ENCODE results near the gene TACC2.
"Not testable (repeated sequence)": the region's sequence is repeated elsewhere in the genome, so short reads cannot be mapped to it uniquely, and the experiment has no call there.

Gene TACC2

DNA sequence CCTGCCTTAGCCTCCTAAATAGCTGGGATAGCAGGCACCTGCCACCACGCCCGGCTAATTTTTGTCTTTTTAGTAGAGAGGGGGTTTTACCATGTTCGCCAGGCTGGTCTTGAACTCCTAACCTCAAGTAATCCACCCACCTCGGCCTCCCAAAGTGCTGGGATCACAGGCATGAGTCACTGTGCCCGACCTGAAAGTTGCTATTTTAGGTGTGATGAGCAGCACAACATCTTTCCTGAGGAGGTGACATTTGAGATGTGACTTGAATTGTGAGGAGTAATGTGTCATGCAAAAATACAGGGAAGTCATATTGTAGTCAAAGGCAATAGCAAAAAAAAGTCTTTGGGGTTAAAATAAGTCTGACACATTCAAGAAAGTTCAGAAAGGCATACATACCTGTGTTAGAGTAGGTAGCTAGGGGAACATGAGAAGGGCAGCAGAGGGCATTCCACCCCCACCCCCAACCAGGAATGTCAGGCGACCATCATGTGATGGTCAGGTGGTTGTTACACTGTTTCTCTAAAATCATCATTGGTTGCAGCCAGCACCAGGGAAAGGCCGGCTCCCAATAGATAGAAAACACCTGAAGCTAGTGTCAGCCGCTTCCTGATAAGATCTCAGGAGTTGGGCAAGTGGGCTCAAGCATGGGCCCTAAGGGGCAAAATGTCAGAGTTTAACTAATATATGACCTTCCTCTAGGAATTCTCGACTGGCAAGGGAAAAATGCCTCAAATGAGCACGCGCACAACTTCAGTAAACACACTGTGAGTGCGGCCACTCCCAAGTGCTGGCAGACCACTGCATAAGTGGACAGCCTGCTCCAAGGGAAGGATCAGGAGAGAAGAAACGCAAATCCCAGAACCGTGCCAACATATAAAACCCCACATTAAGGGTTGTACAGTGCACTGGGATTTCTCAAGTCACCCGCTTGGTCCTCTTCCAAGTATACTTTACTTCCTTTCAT, at the start of gene TACC2:
TACC2 (plus strand) TSS at position 803 of the 964 bp plus-strand sequence. CDS start 32,819 bp downstream, outside the sequence.
- no peak within 1 kb of the TSS for H2AFZ ChIP-seq (ENCODE audit: low read depth, low read length)
- H3K4me3 ChIP-seq (ENCODE audit: low read length) = no peak within 1 kb of the TSS
- H3K9me3 ChIP-seq (ENCODE audit: low read length) = peaks cover 7% of the 10 kb centered on the region
- no peaks in the 10 kb centered on the region for H3K27me3 ChIP-seq (ENCODE audit: insufficient read depth, low read length)
- H3K36me3 ChIP-seq (ENCODE audit: insufficient read depth, low read length) = no peaks in the 10 kb centered on the region
- no peaks in the 10 kb centered on the region for H3K4me1 ChIP-seq (ENCODE audit: insufficient read depth, low read length)

DNA sequence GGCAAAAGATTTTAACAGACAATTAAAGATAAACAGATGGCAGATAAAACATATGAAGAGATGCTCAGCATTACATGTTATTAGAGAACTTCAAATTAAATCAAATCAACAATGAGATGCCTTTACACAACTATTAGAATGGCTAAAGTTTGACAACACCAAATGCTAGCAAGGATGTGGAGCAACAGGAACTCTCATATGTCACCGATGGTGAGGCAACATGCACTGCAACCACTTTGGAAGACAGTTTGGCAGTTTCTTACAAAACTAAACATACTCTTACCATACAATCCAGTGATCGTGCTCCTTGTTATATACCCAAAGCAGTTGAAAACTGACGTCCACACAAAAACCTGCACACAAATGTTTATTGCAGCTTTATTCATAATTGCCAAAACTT, 47.4 kb upstream of the TACC2 start:
- Histone ChIP-seq H3K36me3 (ENCODE audit: insufficient read depth, low read length) (no peaks in the 10 kb centered on the region), H3K9me3 (ENCODE audit: low read length) (no peaks in the 10 kb centered on the region), H3K4me3 (ENCODE audit: low read length) (no peak overlapping the region), H2AFZ (ENCODE audit: low read depth, low read length) (no peak overlapping the region), H3K4me1 (ENCODE audit: insufficient read depth, low read length) (no peaks in the 10 kb centered on the region), H3K27me3 (ENCODE audit: insufficient read depth, low read length) (no peaks in the 10 kb centered on the region)

GRCh38 chr10:121942749-121943416, 46.1 kb upstream of the TACC2 start:
- Histone ChIP-seq H3K36me3 (ENCODE audit: insufficient read depth, low read length) (no peaks in the 10 kb centered on the region), H3K4me3 (ENCODE audit: low read length) (no peak overlapping the region), H3K27me3 (ENCODE audit: insufficient read depth, low read length) (no peaks in the 10 kb centered on the region), H3K4me1 (ENCODE audit: insufficient read depth, low read length) (no peaks in the 10 kb centered on the region), H2AFZ (ENCODE audit: low read depth, low read length) (no peak overlapping the region), H3K9me3 (ENCODE audit: low read length) (no peaks in the 10 kb centered on the region)

GRCh38 chr10:121947343-121948330, 41.3 kb upstream of the TACC2 start:
- Histone ChIP-seq H3K36me3 (ENCODE audit: insufficient read depth, low read length) (peaks cover 5% of the 10 kb centered on the region), H3K4me1 (ENCODE audit: insufficient read depth, low read length) (peaks cover 14% of the 10 kb centered on the region), H3K9me3 (ENCODE audit: low read length) (no peaks in the 10 kb centered on the region), H3K27me3 (ENCODE audit: insufficient read depth, low read length) (no peaks in the 10 kb centered on the region), H2AFZ (ENCODE audit: low read depth, low read length) (no peak overlapping the region), H3K4me3 (ENCODE audit: low read length) (no peak overlapping the region)

- H3K9me3 ChIP-seq (ENCODE audit: low read length) = no peaks in the 10 kb centered on the region
- H2AFZ ChIP-seq (ENCODE audit: low read depth, low read length) = no peak overlapping the region
- H3K27me3 ChIP-seq (ENCODE audit: insufficient read depth, low read length) = no peaks in the 10 kb centered on the region
- no peak overlapping the region for H3K4me3 ChIP-seq (ENCODE audit: low read length)
- peaks cover 5% of the 10 kb centered on the region for H3K36me3 ChIP-seq (ENCODE audit: insufficient read depth, low read length)
- H3K4me1 ChIP-seq (ENCODE audit: insufficient read depth, low read length) = peaks cover 14% of the 10 kb centered on the region
These were observed 39.9 kb upstream of the TACC2 start for GRCh38 chr10:121949049-121949448.

DNA sequence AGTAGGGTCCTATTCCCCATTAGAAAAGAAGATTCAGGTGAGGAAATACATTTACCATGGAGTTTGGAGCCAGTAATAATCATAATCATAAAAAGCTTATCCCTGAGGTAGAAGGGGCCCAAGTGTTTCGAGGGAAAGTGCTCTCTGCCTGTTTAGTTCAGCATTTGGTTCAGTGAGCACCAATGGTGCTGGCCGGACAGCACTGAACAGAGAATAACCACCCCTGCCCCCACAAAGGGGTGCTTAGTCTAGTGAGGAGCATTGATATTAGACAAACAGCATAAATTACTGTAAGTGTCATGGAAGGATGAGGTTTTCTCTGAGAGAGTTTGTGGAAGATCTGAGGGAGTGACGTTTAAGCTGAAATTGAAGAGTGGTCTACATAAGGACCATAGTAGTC, 39.5 kb upstream of the TACC2 start:
- Histone ChIP-seq H3K4me3 (ENCODE audit: low read length) (no peak overlapping the region), H3K4me1 (ENCODE audit: insufficient read depth, low read length) (peaks cover 14% of the 10 kb centered on the region), H3K36me3 (ENCODE audit: insufficient read depth, low read length) (peaks cover 5% of the 10 kb centered on the region), H3K27me3 (ENCODE audit: insufficient read depth, low read length) (no peaks in the 10 kb centered on the region), H3K9me3 (ENCODE audit: low read length) (no peaks in the 10 kb centered on the region), H2AFZ (ENCODE audit: low read depth, low read length) (no peak overlapping the region)

- no peaks in the 10 kb centered on the region for H3K9me3 ChIP-seq (ENCODE audit: low read length)
- no peaks in the 10 kb centered on the region for H3K27me3 ChIP-seq (ENCODE audit: insufficient read depth, low read length)
- H3K36me3 ChIP-seq (ENCODE audit: insufficient read depth, low read length) = peaks cover 21% of the 10 kb centered on the region
- H3K4me3 ChIP-seq (ENCODE audit: low read length) = no peak overlapping the region
- peaks cover 14% of the 10 kb centered on the region for H3K4me1 ChIP-seq (ENCODE audit: insufficient read depth, low read length)
- no peak overlapping the region for H2AFZ ChIP-seq (ENCODE audit: low read depth, low read length)
These were observed 36.7 kb upstream of the TACC2 start for GRCh38 chr10:121952226-121952625.

GRCh38 chr10:121956111-121957061, 32.6 kb upstream of the TACC2 start:
- Histone ChIP-seq H3K4me3 (ENCODE audit: low read length) (no peak overlapping the region), H3K36me3 (ENCODE audit: insufficient read depth, low read length) (peaks cover 40% of the 10 kb centered on the region), H3K4me1 (ENCODE audit: insufficient read depth, low read length) (no peaks in the 10 kb centered on the region), H3K27me3 (ENCODE audit: insufficient read depth, low read length) (no peaks in the 10 kb centered on the region), H3K9me3 (ENCODE audit: low read length) (no peaks in the 10 kb centered on the region), H2AFZ (ENCODE audit: low read depth, low read length) (no peak overlapping the region)

DNA sequence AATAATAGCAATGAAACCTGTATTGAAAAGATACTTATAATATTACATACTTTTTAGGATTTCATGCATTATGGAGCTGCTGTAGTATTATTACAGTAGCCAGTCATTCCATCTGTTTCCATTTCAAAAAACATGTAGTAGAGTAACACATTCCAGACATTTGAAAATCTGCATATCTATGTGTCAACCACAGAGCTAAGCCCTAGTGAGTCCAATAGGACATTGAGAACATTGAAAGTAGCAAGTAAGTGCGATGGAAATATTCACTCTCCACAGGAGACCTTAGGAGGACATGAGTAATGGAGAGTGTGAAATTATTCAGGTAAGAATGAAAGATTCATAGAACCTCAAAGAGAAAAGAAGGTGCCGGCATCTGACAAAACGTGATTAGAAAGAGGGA, 29.3 kb upstream of the TACC2 start:
- no peaks in the 10 kb centered on the region for H3K4me1 ChIP-seq (ENCODE audit: insufficient read depth, low read length)
- H2AFZ ChIP-seq (ENCODE audit: low read depth, low read length) = no peak overlapping the region
- H3K36me3 ChIP-seq (ENCODE audit: insufficient read depth, low read length) = peaks cover 44% of the 10 kb centered on the region
- no peaks in the 10 kb centered on the region for H3K9me3 ChIP-seq (ENCODE audit: low read length)
- H3K27me3 ChIP-seq (ENCODE audit: insufficient read depth, low read length) = no peaks in the 10 kb centered on the region
- no peak overlapping the region for H3K4me3 ChIP-seq (ENCODE audit: low read length)

- no peak overlapping the region for H2AFZ ChIP-seq (ENCODE audit: low read depth, low read length)
These were observed 27.5 kb upstream of the TACC2 start for GRCh38 chr10:121961456-121961855.

DNA sequence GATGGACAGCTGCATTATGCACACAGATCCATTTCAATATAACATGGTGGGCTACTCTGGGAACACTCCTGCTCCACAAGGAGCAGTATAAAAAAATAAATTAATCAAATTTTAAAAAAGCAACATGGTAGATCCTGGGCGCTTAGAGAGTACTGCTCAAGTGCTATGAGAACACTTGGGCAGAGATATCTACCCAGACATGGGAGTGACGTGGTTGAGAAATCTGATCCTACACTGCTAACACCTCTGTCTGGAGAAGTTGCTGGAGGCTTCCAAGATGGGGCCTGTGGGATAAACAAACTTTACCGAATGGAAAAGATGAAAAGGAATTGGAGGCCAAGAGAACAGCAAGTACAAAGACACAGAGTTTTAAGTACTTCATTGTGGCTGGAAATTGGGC, 23.0 kb upstream of the TACC2 start:
- H3K4me1 ChIP-seq (ENCODE audit: insufficient read depth, low read length) = no peaks in the 10 kb centered on the region
- no peaks in the 10 kb centered on the region for H3K27me3 ChIP-seq (ENCODE audit: insufficient read depth, low read length)
- no peak overlapping the region for H3K4me3 ChIP-seq (ENCODE audit: low read length)
- H2AFZ ChIP-seq (ENCODE audit: low read depth, low read length) = no peak overlapping the region
- H3K9me3 ChIP-seq (ENCODE audit: low read length) = no peaks in the 10 kb centered on the region
- peaks cover 61% of the 10 kb centered on the region for H3K36me3 ChIP-seq (ENCODE audit: insufficient read depth, low read length)

More at GRCh38 chr10:121961456-121961855, 27.5 kb upstream of the TACC2 start:
- Histone ChIP-seq H3K27me3 (ENCODE audit: insufficient read depth, low read length) (no peaks in the 10 kb centered on the region), H3K4me3 (ENCODE audit: low read length) (no peak overlapping the region), H3K36me3 (ENCODE audit: insufficient read depth, low read length) (peaks cover 52% of the 10 kb centered on the region), H3K4me1 (ENCODE audit: insufficient read depth, low read length) (no peaks in the 10 kb centered on the region), H3K9me3 (ENCODE audit: low read length) (no peaks in the 10 kb centered on the region)

GRCh38 chr10:121969086-121969485, 19.9 kb upstream of the TACC2 start:
- H3K36me3 ChIP-seq (ENCODE audit: insufficient read depth, low read length) = peaks cover 66% of the 10 kb centered on the region
- not testable (repeated sequence) for H2AFZ ChIP-seq (ENCODE audit: low read depth, low read length); H3K4me3 ChIP-seq (ENCODE audit: low read length); H3K9me3 ChIP-seq (ENCODE audit: low read length); H3K27me3 ChIP-seq (ENCODE audit: insufficient read depth, low read length)
- H3K4me1 ChIP-seq (ENCODE audit: insufficient read depth, low read length) = peaks cover 10% of the 10 kb centered on the region
